ENCODE measurements around the gene KMT2E. TPM values are rescaled to one million over a fixed set of nuclear protein-coding genes. Genes with fewer than 3 reads are reported as not detected.

The KMT2E gene
- polyA plus RNA-seq, 1 donor = 53.0 TPM

DNA sequence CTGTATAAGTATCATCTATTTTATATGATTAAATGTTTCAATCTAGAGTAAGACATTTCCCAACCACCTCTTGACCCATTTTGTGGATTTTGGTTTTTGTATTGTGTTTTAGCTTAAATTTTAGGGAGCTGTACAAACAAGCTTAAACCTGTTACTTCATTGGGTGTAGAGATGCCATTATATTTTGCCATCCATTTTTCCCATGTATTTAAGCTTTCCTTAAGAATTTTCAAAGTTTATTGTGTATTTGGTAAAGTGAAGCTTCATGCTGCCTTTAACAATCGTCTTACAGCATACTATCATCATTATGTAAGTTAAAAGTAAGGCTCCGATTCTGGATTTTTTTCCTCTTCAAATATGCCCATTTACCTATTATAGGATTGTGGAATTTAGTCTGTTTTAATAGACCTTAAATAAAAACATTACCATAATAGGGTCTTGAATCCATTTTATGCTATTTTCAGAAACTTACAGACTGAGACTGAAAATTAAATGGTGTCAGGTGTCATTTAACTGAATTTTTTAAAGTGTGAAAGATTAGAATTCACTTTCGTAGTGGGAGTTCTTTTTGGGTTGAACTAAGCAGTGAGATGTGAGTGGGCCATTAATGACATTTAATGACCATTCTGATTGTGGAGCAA, 2.2 kb downstream of the KMT2E start:
- peak overlapping the region; percentile 99 for H3K27ac ChIP-seq (ENCODE audit: low read length)
- 10% methylated on average over 2 of the region's 3 CpGs for WGBS (ENCODE audit: insufficient coverage, low lambda C conversion rate)
- no peaks in the 10 kb centered on the region for H3K4me1 ChIP-seq (ENCODE audit: control insufficient read depth, insufficient read depth, low read length)
- DNase-seq = peak in 1 of 2 donors; percentile 37
- peak overlapping the region; percentile 95 for H3K4me3 ChIP-seq (ENCODE audit: low read length)
- H3K9me3 ChIP-seq (ENCODE audit: control insufficient read depth, low read depth, low read length) = no peaks in the 10 kb centered on the region
- no peaks in the 10 kb centered on the region for H3K36me3 ChIP-seq (ENCODE audit: control insufficient read depth, insufficient read depth, low read length)
- H3K27me3 ChIP-seq (ENCODE audit: control insufficient read depth, insufficient read depth, low read length) = no peaks in the 10 kb centered on the region

DNA sequence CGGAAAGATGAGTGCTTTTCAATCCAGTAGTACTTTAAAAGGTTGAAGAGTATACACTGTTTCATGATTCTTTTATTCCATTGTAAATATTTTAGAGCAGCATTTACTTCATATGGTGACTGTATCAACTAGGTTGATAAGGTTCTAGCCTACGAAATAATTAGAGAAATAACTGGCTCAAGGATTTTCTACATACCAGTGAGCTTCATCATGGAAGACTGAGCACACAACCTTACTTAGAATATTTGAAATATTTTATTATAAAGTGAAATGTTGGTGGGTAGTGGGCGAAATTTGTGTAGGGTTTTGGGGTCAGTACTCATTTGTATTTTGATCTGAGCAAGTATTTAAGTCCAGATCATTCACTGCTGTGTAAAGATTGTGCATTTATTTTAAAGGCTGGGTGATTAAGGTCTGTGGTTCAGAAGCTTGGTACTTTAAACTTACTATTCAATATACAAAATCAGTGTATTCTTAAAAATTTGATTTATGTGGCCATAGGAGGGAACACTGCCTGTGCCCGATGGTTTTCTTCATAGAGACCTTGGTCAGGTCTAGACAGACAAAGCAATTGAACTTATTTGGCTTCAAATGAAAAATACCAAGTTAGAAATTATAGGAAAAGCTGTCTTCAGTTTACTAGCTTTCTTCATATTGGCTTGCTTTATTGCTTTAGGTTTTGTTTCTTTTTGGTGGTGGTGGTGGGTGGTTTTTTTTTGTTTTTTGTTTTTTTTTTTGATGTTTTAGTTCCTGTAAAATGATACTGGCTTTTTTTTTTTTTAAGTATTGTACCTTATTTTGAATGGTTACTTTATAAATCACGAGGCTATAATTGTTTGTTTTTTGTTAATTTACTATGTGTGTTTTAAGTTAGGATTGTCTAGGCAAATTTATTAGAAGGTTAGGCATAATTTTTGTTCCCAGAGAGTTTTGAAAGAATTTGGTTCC, 3.0 kb downstream of the KMT2E start:
- Histone ChIP-seq H3K36me3 (ENCODE audit: control insufficient read depth, insufficient read depth, low read length) (no peaks in the 10 kb centered on the region), H3K9me3 (ENCODE audit: control insufficient read depth, low read depth, low read length) (no peaks in the 10 kb centered on the region), H3K4me3 (ENCODE audit: low read length) (peak overlapping the region; percentile 95), H3K27me3 (ENCODE audit: control insufficient read depth, insufficient read depth, low read length) (no peaks in the 10 kb centered on the region), H3K27ac (ENCODE audit: low read length) (peak overlapping the region; percentile 99), H3K4me1 (ENCODE audit: control insufficient read depth, insufficient read depth, low read length) (no peaks in the 10 kb centered on the region)
- WGBS (ENCODE audit: insufficient coverage, low lambda C conversion rate) = no CpG with 5 or more reads among the region's 5 CpGs
- DNase-seq = no peak

DNA sequence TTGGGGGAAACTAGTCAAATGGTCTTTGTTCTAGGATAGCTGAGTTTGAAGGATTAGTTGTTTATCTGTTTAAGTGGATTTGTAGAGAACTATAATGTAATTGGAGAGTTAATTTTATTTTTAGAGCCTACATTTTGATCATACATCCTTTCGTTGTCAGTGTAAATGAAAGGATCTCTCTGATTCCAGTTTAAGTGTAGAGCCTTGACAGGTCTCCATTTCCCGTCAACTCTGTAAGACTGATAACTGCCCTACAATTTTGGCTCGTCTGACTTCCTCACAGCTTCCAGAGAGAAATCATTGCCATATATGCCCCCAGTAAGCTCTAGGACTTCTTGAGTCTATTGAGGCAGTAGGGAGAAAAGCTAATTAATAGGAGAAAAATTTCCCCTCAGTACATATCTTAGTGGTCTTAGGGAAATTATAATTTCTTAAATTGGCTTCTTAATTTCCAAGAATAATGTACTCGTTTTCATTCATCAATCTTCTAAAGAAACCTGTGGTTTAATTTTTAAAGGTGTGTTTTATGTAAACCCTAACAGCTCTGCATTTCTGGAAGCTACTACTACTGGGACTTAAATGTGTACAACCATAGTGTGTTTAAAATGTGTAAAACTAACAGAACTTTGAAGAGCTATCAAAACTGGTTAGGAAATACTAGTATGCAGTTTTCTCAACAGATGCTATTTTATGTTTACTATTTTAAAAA, 3.8 kb downstream of the KMT2E start:
- no peak overlapping the region for H3K27ac ChIP-seq (ENCODE audit: low read length)
- no peaks in the 10 kb centered on the region for H3K4me1 ChIP-seq (ENCODE audit: control insufficient read depth, insufficient read depth, low read length)
- no peaks in the 10 kb centered on the region for H3K9me3 ChIP-seq (ENCODE audit: control insufficient read depth, low read depth, low read length)
- no peaks in the 10 kb centered on the region for H3K36me3 ChIP-seq (ENCODE audit: control insufficient read depth, insufficient read depth, low read length)
- peak in 1 of 2 donors; percentile 47 for DNase-seq
- 20% methylated on average over 1 of the region's 4 CpGs for WGBS (ENCODE audit: insufficient coverage, low lambda C conversion rate)
- no peaks in the 10 kb centered on the region for H3K27me3 ChIP-seq (ENCODE audit: control insufficient read depth, insufficient read depth, low read length)
- H3K4me3 ChIP-seq (ENCODE audit: low read length) = no peak overlapping the region

DNA sequence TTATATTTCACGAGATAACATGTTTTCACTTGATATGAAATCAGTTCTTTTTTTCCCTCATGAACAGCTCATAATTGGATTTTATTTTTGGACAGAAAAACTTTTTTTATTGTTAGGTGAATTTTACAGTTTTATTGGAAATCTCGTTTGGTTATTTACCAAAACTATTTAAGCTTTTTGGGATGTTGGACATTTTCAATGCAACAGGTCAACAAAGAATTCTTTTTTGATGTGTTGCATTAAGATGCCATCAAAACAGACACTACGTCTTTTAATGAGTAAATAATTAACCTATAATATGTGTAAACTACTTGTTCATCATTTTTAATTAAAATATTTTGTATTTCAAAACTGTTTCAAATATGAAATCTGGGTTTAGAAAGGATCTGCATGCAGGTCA, 5.3 kb downstream of the KMT2E start:
- Histone ChIP-seq H3K27me3 (ENCODE audit: control insufficient read depth, insufficient read depth, low read length) (no peaks in the 10 kb centered on the region), H3K9me3 (ENCODE audit: control insufficient read depth, low read depth, low read length) (no peaks in the 10 kb centered on the region), H3K27ac (ENCODE audit: low read length) (no peak overlapping the region), H3K36me3 (ENCODE audit: control insufficient read depth, insufficient read depth, low read length) (no peaks in the 10 kb centered on the region), H3K4me3 (ENCODE audit: low read length) (no peak overlapping the region), H3K4me1 (ENCODE audit: control insufficient read depth, insufficient read depth, low read length) (no peaks in the 10 kb centered on the region)
- no peak for DNase-seq
- 72% methylated on average over 2 of the region's 3 CpGs for WGBS (ENCODE audit: insufficient coverage, low lambda C conversion rate)

DNA sequence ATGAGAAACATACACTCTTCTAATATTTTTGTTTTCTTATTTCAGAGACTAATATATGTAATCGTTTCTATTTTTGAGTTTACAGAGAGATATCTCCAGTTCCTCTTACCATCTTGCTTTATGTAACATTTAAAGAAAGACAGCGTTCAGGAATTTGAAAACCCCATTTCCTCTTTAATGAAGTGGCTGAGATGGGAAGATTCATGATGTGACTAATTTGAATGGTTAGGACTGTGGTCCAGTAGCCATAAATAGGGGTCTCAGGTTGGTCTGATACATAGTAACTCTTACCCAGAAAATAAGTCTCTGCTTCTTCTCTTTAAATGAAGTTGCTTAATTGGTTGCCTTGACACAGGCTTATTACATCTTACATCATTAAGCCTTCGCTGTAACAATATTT, 6.9 kb downstream of the KMT2E start:
- no peak overlapping the region for H3K27ac ChIP-seq (ENCODE audit: low read length)
- WGBS (ENCODE audit: insufficient coverage, low lambda C conversion rate) = 86% methylated on average over 2 of the region's 3 CpGs
- DNase-seq = no peak
- H3K27me3 ChIP-seq (ENCODE audit: control insufficient read depth, insufficient read depth, low read length) = no peaks in the 10 kb centered on the region
- H3K36me3 ChIP-seq (ENCODE audit: control insufficient read depth, insufficient read depth, low read length) = no peaks in the 10 kb centered on the region
- H3K4me1 ChIP-seq (ENCODE audit: control insufficient read depth, insufficient read depth, low read length) = no peaks in the 10 kb centered on the region
- H3K4me3 ChIP-seq (ENCODE audit: low read length) = no peak overlapping the region
- H3K9me3 ChIP-seq (ENCODE audit: control insufficient read depth, low read depth, low read length) = no peaks in the 10 kb centered on the region

DNA sequence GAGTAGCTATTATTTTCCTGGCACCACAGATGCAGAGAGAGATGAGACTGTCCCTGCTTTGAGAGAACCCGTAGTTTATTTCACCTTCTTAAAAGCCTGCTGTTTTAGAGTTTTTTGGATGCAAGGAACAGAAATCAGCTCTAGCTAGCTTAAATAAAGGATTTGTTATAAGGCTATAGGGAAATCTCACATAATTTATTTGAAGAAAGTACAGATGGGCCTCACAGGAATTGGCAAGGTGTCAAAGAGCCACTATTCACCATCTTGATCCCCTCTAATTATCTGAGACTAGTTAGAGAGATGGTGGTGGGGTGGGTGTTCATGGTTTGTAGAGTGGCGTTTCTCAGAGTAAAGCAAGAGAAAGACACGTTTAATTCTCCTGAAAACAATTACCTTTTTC, 7.3 kb downstream of the KMT2E start:
- no peak overlapping the region for H3K27ac ChIP-seq (ENCODE audit: low read length)
- no peaks in the 10 kb centered on the region for H3K4me1 ChIP-seq (ENCODE audit: control insufficient read depth, insufficient read depth, low read length)
- no CpG with 5 or more reads among the region's 3 CpGs for WGBS (ENCODE audit: insufficient coverage, low lambda C conversion rate)
- DNase-seq = no peak
- H3K4me3 ChIP-seq (ENCODE audit: low read length) = no peak overlapping the region
- no peaks in the 10 kb centered on the region for H3K36me3 ChIP-seq (ENCODE audit: control insufficient read depth, insufficient read depth, low read length)
- no peaks in the 10 kb centered on the region for H3K27me3 ChIP-seq (ENCODE audit: control insufficient read depth, insufficient read depth, low read length)
- no peaks in the 10 kb centered on the region for H3K9me3 ChIP-seq (ENCODE audit: control insufficient read depth, low read depth, low read length)

DNA sequence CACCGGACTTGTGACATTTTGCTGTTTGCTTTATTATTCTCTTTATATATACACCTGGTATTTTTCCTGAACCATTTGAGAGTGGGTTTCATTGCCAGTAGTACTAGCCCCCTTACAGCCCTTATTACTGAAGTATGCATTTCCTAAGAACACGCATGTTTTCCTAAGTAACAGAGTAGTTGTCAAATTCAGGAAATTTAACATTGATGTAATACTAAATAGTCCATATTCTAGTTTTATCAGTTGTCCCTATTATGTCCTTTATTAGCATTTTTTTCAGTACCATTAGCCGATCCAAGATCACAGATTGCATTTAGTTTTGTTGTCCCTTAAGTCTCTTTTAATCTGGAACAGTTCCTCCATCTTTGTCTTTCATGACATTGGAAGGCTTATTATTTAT, 8.0 kb downstream of the KMT2E start:
- H3K27ac ChIP-seq (ENCODE audit: low read length) = no peak overlapping the region
- no peaks in the 10 kb centered on the region for H3K4me1 ChIP-seq (ENCODE audit: control insufficient read depth, insufficient read depth, low read length)
- H3K9me3 ChIP-seq (ENCODE audit: control insufficient read depth, low read depth, low read length) = no peaks in the 10 kb centered on the region
- no peaks in the 10 kb centered on the region for H3K36me3 ChIP-seq (ENCODE audit: control insufficient read depth, insufficient read depth, low read length)
- no peak overlapping the region for H3K4me3 ChIP-seq (ENCODE audit: low read length)
- WGBS (ENCODE audit: insufficient coverage, low lambda C conversion rate) = 100% methylated on average over 1 of the region's 3 CpGs
- no peaks in the 10 kb centered on the region for H3K27me3 ChIP-seq (ENCODE audit: control insufficient read depth, insufficient read depth, low read length)
- DNase-seq = no peak

DNA sequence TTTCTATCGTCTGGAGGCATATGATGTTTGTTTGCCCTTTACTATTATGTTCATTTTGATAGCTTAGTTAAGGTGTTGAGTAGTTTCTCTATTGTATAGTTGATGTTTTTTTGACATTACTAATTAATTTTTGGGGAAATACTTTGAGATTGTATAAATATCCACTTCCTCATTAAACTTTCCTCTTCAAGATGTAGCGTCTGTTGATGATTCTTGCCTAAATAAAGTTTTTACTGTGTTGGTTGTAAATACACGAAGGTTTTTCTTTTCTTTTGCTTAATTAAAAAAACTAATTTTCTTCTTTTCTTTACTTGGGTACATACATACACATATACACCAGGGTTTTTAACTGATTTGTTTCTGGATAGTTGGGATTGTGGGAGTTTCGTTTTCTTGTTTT, 8.5 kb downstream of the KMT2E start:
- Histone ChIP-seq H3K4me1 (ENCODE audit: control insufficient read depth, insufficient read depth, low read length) (no peaks in the 10 kb centered on the region), H3K27me3 (ENCODE audit: control insufficient read depth, insufficient read depth, low read length) (no peaks in the 10 kb centered on the region), H3K27ac (ENCODE audit: low read length) (no peak overlapping the region), H3K9me3 (ENCODE audit: control insufficient read depth, low read depth, low read length) (no peaks in the 10 kb centered on the region), H3K36me3 (ENCODE audit: control insufficient read depth, insufficient read depth, low read length) (no peaks in the 10 kb centered on the region), H3K4me3 (ENCODE audit: low read length) (no peak overlapping the region)
- no peak for DNase-seq
- 61% methylated on average over 2 of the region's 4 CpGs for WGBS (ENCODE audit: insufficient coverage, low lambda C conversion rate)

DNA sequence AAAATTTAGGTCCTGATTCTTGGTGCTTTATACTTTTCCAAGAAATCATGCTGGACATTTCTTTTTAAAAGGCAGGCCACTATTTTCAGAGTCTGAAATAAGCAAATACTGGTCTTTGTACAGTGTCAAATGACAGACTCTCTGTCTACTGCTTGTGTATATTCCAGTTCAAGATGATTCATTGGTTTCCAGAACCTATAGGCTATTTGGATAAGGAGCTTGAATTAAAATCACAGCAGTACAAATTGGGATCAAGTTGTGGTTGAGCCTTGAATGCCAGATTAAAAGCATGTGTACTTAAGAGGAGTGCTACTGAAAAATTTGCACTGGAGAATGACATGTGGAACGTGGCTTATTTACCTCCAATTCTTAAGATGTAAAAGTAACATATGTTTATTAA, 10.7 kb downstream of the KMT2E start:
- Histone ChIP-seq H3K4me1 (ENCODE audit: control insufficient read depth, insufficient read depth, low read length) (no peaks in the 10 kb centered on the region), H3K9me3 (ENCODE audit: control insufficient read depth, low read depth, low read length) (no peaks in the 10 kb centered on the region), H3K27me3 (ENCODE audit: control insufficient read depth, insufficient read depth, low read length) (no peaks in the 10 kb centered on the region), H3K27ac (ENCODE audit: low read length) (no peak overlapping the region), H3K4me3 (ENCODE audit: low read length) (no peak overlapping the region), H3K36me3 (ENCODE audit: control insufficient read depth, insufficient read depth, low read length) (no peaks in the 10 kb centered on the region)
- DNase-seq = no peak
- WGBS (ENCODE audit: insufficient coverage, low lambda C conversion rate) = 63% methylated on average over 1 of the region's 1 CpG

DNA sequence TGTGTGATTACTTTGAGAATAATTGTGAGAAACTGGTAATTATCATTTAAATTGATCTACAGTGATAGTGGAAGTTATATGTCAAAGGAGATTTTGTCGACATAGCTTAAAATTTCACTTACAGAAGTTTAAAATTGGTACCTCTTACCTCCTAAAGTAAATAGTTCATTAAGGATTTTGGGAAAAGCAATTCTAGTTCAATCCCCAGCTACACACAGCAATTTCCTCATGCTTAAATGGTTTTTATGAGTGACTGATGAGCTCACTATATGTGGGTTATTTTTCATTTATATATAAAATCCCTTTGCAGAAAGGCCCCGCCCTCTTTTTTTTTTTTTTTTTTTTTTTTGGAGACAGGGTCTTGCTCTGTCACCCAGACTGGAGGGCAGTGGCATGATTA, 12.7 kb downstream of the KMT2E start:
- no peak for DNase-seq
- H3K27ac ChIP-seq (ENCODE audit: low read length) = no peak overlapping the region
- no peaks in the 10 kb centered on the region for H3K27me3 ChIP-seq (ENCODE audit: control insufficient read depth, insufficient read depth, low read length)
- H3K9me3 ChIP-seq (ENCODE audit: control insufficient read depth, low read depth, low read length) = no peaks in the 10 kb centered on the region
- H3K4me3 ChIP-seq (ENCODE audit: low read length) = no peak overlapping the region
- H3K36me3 ChIP-seq (ENCODE audit: control insufficient read depth, insufficient read depth, low read length) = no peaks in the 10 kb centered on the region
- H3K4me1 ChIP-seq (ENCODE audit: control insufficient read depth, insufficient read depth, low read length) = peaks cover 6% of the 10 kb centered on the region
- WGBS (ENCODE audit: insufficient coverage, low lambda C conversion rate) = no CpG with 5 or more reads among the region's 2 CpGs
